Left lobe of liver (tissue), 2 donors: ENCODE data around the gene ZSWIM6. TPM values are rescaled to one million over a fixed set of nuclear protein-coding genes. Genes with fewer than 3 reads are reported as not detected.

Source experiments
- ATAC-seq: fragments of 200-7000 bp; cut with Tn5 transposase; one replicate; pipeline ENCODE4 v1.9.1; 2020; ENCODE audit warnings: mild to moderate bottlenecking, moderate library complexity
- DNase-seq: peaks from one replicate; pipeline ENCODE4 v3.0.0-alpha.2; 2020; ENCODE audit warnings: low spot score
- total RNA-seq: library from RNA; stranded (reverse); gene quantifications from one replicate; pipeline ENCODE4 v1.2.1, GENCODE V29; 2021
- donor health status: DM: no; HTN: no; CAD: no; lungs with moderate emphysema.
- donor health status: DM: no; HTN: yes; CAD: no.

The ZSWIM6 gene
- total RNA-seq, 1 donor from 2014 or later, result 2.9 TPM

GRCh38 chr5:61330845-61331406 lies 1.1 kb upstream of the ZSWIM6 start:
- ATAC-seq (peak; percentile 69), DNase-seq (peak; percentile 85)

GRCh38 chr5:61332358-61332749 lies 296 bp downstream of the ZSWIM6 start:
- peak; percentile 64 for DNase-seq
- no peak for ATAC-seq

DNA sequence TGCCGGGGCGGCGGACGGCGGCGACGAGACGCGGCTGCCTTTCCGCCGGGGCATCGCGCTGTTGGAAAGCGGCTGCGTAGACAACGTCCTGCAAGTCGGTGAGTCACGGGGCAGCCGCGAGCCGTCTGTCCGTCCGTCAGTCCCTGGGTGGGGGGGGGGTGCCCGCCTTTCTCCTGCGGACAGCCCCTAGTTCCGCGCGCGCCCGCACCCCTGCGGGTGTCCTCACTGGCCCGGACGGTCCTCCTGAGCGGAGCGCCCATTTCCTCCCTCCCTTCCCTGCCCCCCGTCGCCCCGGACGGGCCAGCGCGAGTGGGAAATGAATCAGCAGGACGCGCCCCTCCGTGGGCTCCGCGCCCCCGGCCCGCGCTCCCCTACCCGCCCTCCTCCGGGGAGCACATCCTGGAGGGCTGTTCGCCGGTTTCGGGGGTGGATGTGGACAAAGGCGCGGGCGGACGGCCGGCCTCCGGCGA lies 828 bp downstream of the ZSWIM6 start:
- DNase-seq (peak; percentile 65), ATAC-seq (no peak)

GRCh38 chr5:61333321-61333953 lies 1.4 kb downstream of the ZSWIM6 start:
- peak; percentile 17 for ATAC-seq
- peak; percentile 71 for DNase-seq

GRCh38 chr5:61333954-61334867 lies 2.2 kb downstream of the ZSWIM6 start:
- no peak for DNase-seq
- no peak for ATAC-seq

DNA sequence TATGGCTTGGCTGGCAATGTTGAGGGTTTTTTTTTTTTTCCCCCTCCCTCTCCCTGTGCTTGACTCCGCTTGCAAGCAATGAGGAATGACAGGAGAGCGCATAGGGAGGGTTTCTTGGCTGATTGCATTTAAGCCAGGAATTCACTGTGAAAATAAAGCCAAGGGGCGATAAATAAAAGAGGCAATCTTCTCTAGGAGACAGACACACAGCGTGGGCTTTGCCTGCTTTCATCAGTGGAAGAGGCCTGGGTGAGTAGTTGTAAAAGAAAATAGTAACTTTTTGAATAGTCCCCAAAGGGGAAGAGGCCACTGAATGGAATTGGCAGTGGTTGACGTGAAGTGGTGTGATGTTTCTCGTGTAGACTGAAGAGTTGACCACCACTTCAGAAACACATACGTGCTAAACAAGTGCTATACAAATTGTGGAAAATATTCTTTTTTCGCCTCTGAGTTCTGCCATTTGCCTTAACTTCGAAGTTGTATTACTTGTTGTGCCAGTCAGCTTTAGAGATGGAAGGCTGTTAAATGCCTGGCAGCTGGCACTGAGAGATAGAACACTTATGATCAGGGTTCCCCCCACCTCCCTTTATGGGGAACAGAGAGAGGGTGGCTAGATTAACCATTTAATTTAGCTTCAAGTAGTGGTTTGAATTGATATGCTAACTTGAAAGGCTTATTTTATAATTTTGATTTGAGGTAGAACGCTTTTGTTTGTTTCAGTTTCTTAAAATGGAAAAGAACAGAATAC lies 3.0 kb downstream of the ZSWIM6 start:
- DNase-seq (no peak), ATAC-seq (no peak)

GRCh38 chr5:61339764-61340163 lies 7.7 kb downstream of the ZSWIM6 start:
- ATAC-seq, result no peak

GRCh38 chr5:61340775-61341361 lies 8.8 kb downstream of the ZSWIM6 start:
- ATAC-seq (peak; percentile 83), DNase-seq (no peak)

More at GRCh38 chr5:61339764-61340163, 7.7 kb downstream of the ZSWIM6 start:
- DNase-seq, result no peak

DNA sequence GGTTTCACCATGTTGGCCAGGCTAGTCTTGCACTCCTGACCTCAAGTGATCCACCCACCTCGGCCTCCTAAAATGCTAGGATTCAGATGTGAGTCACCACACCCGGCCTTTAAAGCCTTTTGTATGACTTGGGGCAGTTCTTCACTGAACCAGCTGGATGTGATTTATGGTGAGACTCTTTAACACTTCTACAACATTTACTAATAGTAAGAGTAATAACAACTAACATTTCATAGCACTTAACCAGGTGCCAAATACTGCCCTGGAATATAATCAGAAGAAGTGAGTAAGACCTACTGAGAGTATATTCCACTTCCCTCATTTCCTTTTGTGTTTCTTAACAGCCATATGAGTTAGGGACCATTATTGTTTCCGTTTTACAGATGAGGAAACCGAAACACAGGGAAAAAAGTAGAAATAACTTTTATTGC lies 10.0 kb downstream of the ZSWIM6 start:
- DNase-seq, result no peak
- ATAC-seq, result no peak

GRCh38 chr5:61344187-61344944 lies 12.3 kb downstream of the ZSWIM6 start:
- peak; percentile 19 for ATAC-seq
- no peak for DNase-seq

DNA sequence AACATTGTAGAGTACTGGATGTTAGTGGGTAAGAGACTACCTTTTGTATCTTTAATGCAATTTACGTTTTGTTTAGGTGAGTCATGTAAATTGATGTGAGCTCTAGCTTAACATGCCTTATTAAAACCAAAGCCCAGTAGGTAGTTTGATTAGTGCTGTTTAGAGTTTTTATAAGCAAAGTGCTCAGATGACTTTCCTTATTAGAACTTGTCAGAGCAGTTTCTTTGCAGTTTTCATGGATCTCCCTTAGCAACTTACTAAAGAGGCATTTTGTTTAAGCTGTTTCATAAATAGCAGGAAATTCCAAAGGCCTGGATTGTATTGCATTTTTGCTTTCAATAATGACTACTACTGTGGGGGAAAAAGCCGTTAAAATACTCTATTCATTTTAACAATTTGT lies 14.5 kb downstream of the ZSWIM6 start:
- ATAC-seq, result no peak
- no peak for DNase-seq

DNA sequence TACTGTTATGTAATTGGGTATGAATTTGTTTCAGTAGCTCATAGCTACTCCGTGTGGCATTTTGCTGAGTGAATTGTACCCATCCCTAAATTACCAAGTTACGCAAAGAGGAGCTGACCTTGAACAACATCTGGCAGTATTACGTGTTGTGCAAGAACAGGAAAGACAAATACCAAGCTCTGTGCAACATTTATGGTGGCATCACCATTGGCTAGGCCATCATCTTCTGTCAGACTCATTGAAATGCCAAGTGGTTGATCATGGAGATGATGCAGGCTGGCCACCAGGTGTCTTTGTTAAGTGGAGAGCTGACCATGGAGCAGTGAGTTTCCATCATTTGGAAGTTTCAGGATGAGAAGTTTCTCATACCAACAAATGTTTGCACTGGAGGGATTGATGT lies 15.0 kb downstream of the ZSWIM6 start:
- ATAC-seq (peak; percentile 73), DNase-seq (peak; percentile 52)

- DNase-seq (no peak), ATAC-seq (no peak)
Measured at GRCh38 chr5:61348447-61348846, 16.4 kb downstream of the ZSWIM6 start.

GRCh38 chr5:61349935-61350334 lies 17.9 kb downstream of the ZSWIM6 start:
- DNase-seq, result no peak
- ATAC-seq, result no peak

GRCh38 chr5:61350535-61350934 lies 18.5 kb downstream of the ZSWIM6 start:
- no peak for DNase-seq
- no peak for ATAC-seq

- ATAC-seq (no peak), DNase-seq (no peak)
Measured at GRCh38 chr5:61351733-61352132, 19.7 kb downstream of the ZSWIM6 start.

DNA sequence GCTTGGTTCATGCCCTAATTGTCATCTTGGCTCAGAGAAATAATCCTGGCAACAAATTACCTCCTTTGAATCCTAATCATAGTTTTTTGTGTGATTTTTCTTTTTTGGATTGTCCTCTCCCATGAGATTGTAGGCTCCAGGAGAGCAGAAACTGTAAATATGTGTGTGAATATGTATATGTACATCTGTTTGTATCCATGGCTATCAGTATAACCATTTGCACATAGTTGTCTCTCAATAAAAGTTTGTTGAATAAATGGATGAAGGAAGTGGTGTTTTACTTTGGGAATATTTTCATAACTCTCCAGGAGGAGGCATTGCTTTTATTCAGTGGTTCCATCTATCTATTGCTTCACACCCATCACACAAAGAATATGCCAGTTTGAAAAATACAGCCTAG lies 20.1 kb downstream of the ZSWIM6 start:
- ATAC-seq (no peak), DNase-seq (no peak)

DNA sequence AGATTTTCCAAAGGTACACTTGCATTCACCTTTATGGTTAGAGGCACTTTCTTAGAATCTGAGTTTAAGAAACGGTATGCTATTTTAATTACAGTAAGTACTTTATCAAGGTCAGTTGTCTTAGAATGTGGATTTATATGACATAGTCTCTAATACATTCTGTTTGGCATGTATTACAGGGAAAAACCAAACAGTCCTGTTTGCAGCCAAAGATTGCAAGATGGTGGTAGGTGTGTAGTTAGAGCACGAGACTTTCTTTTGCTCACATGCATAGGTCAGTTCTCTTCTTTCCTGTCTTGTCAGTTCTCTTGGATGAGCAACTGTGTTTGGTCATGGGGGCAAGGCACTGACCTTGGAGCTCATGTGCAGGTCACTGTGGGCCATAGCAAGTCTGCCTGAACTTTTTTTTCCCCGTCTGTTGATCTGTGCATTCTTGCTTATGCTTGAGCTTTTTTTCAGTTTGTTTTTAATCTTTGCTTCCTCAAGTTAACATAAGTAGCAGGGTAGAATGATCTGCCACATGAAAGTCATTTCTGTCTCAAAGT lies 20.6 kb downstream of the ZSWIM6 start:
- DNase-seq (no peak), ATAC-seq (peak; percentile 58)

GRCh38 chr5:61353293-61353692 lies 21.2 kb downstream of the ZSWIM6 start:
- DNase-seq (no peak), ATAC-seq (no peak)

GRCh38 chr5:61354199-61354598 lies 22.1 kb downstream of the ZSWIM6 start:
- ATAC-seq, result no peak

More at GRCh38 chr5:61354199-61354598, 22.1 kb downstream of the ZSWIM6 start:
- DNase-seq, result no peak
